Measurements from ENCODE around the gene KRT6A.

Gene KRT6A

DNA sequence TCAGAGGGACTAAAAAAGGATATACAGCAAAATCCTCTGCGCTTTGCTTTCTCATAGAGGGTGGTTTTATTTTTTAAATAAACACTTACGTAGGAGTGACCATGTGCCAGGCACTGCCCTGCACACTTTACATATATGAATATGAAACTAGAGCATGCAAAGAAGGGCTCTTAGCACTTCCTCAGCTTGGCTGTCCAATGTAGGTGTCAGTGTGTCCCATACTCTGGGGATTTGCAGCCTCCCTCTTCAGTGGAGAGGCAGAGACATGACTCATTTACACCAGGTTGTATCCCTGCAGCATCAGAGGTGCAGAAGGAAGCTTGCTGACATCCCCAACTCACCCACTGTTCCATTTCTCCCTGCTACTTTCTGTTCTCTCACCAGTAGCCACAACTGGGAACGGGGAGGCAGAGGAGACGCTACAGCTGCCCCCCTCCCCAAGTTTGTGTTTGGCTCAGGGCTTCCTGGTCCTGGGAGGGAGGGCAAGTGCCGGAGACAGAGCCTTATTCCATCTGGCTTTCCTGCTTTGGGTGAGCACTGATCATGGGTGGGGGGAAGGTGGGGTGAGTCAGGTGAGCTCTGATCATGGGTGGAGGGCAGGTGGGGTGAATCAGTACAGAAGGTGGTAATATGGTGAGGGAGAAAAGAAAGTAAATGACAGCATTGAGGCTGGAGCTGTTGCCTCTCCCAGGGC, 32.0 kb upstream of the KRT6A start:
- DNase-seq (ENCODE audit: low spot score) = no peak

DNA sequence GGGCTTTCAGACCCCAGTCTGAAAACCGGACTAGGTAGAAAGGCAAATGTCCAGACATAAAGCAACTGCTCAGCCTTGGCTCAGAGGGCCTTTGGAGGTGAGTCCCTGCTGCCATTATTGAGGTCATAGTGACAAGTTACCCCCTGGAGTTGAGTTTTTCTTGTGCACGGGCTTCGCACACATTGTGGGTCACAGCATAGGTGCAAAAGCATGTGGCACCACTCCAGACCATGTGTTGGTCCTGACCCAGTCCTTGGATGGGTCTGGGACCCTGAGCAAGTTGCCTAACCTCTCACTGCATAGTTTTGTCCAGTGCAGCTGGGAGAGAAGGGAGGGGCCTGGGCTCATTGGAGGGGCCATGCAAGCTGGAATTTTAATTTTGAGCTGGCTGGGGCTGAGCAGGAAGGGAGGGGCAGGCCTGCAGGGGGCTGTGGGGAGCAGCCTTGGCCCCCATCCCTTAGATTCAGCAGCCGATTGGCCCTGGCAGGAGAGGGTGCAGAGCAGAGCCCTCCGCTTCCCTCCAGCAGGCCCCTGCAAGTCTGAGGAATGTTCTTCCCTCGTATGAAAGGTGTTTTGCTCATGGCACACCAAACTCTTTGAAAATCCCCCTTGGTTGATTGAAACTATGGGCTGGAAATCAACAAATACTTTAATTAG, 31.3 kb upstream of the KRT6A start:
- DNase-seq (ENCODE audit: low spot score) = no peak

DNA sequence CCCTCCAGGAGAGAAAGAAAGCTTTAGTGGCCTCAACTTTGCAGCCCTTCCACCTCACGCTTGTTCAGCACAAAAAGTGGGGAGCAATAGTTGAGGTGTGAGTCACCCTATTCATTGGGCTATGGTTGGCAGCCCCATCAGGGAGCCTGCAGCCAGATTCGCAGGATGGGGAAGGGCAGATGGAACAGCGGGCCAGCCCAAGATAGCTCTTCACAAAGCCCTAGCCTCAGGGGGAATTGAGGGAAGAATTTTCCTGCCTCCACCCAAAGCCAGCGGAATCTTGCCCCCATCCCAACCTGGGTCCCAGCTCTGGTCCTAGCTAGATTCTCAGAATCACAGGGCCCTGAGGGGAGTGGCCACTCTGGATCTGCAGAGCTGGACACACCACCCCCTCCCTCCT, 30.8 kb upstream of the KRT6A start:
- DNase-seq (ENCODE audit: low spot score) = no peak

DNA sequence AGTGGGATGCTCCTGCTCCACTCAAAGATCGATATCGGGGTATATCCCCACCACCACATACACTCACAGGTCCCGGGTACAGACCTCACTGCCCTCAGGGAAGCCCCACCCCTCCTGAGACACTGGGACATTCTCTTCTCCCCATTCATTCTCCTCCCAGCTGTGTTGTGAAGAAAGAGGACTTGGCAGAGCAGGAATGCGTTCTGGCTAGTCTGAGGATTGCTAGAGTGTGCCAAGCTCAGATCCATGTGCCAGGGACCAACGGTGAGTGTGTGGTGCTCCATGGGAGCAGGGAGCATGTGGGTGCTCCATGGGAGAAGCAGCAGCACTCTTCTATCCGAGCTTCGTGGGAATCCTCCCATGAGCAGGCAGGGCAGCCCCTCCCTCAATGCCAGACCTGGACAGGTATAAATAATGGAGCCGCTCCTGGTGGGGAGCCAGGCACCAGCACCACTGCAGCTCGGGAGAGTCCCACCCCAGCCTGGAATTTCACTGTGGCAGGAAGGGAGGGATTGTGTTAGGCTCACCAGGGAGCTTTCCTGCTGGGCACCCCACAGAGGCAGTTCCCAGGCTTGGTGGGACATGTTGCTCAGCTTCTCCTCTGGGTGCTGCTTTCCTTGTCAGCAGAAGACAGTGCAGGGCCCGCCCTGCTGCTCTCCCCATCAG, 29.4 kb upstream of the KRT6A start:
- DNase-seq (ENCODE audit: low spot score) = peak; percentile 38

DNA sequence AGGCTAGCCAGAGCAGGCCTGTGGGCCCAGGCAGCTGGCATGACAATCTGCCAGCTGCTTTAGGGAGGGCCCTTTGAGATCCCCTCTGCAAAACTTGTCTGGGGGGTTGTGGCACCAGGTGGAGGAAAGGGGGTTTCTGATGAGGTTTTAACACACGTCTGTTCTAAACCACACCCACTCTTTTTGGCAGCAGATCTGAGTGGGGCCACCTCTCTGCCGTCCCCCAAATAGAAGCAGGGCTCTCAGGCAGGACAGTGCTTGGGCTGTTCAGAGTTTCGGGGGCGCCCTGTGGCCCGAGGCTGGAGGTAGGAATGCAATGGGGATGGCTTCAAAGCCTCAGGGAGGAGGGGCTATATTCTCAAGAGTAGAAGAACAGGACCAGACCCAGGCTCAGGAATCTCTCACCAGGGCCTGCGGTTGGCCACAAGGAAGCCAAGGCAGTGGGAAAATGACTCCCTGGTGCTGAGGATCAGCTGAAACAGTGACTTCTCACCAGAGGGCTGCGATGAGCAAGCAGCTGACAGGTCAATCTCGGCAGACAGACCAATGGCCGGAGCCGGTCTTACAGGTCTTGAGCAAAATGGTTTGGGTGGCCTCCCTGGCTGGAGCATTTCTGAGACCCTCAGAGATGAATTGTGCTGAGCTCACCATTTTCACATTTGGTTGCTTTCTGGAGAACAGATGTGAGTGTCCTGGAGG, 28.7 kb upstream of the KRT6A start:
- no peak for DNase-seq (ENCODE audit: low spot score)

DNA sequence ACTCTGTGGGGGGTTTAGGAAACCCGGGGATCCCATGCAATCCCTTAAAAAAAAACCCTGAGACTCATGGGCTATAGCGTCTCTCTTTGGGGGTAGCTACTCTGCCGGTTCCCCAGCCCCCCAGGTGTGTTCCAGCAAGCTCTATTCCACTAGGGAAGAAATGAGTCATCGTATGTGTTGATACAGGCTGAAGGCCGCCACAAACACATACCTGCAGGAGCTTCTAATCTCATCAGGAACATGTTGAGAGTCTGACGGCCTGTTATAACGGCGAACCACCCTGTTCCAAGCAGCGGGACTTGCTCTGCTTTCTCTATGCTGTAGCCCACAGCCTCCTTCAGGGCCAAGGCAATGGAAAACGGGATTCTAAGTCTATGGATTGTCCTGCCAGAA, 28.1 kb upstream of the KRT6A start:
- no peak for DNase-seq (ENCODE audit: low spot score)

DNA sequence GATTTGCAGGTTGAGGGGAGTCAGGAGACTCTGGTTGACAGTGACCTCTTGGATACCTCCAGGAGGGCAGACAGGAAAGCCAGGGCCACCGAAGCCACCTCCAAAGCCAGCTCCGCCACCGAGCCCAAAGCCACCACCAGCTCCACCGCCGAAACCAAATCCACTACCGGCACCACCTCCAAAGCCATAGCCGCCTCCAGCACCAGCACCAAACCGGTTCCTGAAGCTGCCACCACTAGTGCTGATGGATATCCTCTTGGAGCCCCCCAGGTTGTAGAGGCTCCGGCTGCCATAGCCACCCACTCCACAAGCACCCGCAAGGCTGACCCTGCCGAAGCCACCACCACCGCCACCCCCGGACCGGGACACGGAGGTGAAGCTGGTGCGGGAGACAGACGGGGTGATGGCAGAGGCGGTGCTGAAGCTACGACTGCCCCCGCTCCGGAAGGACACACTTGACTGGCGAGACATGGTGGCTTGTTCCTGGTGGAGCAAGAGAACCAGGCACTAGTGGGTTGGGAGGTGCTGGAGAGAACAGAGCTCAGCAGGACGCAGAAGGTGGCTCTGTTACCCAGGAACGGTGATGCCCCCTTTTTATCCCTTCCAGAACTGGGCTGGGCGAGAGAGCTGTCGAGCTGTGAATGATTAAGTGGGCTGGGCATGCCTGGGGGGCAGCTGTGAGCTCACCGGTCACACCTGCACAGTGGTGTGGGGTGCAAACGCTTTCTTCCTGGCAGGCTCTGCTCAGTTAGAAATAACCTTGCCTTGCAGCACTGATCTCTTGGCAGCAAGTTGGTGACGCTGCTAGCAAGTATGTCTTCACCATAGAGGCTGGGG, 27.0 kb upstream of the KRT6A start, which contains the start of gene KRT5:
TSS of gene KRT5 (minus strand) at position 569 of the 837 bp plus-strand sequence. CDS start at position 471, 98 bp downstream.
- no peak for DNase-seq (ENCODE audit: low spot score)

DNA sequence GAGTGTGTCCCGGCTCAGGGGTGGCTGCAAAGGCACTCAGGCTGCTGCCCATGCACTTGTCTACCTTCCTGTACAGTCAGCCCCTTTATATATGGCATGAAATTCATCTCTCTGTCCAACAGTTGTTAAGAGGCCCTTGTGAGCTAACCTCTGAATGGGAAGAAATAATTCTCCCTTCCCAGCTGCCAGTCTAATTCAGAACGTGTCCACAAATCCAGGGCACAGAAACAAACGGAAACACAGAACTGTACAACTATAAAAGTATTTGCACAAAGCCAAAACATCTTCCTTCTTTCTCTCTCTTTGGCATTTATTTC, 26.3 kb upstream of the KRT6A start:
- DNase-seq (ENCODE audit: low spot score) = no peak

DNA sequence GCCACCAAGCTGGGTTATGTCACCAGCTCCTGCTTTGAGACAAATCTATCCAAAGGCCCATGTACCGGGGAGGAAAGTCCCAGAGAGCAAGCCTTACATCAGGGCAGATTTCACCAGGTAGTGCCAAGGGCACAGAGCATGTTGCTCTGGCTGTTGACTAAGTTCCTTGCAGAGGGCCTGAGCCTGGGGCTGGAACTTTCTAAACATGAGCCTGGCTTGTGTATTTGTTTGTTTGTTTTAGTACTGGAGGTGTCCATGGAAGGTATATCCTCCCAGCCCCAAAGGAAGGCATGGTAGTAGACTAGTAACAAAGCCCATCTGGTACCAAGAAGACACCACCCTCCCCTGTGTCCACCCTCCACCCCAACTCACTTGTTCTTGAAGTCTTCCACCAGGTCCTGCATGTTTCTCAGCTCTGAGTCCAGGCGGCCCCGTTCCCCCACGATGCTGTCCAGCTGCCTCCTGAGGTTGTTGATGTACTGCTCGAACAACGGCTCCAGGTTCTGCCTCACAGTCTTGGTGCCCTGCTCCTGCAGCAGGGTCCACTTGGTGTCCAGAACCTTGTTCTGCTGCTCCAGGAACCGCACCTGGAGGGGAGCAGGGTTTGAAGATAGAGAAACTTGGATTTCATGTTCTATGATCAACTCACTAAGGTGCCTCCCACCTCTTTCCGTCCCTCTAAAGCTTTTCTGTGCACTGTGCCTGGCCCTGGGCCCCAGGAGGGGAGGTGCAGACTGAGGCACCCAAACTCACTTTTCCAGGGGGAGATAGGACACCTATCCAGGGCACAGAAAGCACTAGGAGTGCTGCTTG, 25.7 kb upstream of the KRT6A start:
- no peak for DNase-seq (ENCODE audit: low spot score)

DNA sequence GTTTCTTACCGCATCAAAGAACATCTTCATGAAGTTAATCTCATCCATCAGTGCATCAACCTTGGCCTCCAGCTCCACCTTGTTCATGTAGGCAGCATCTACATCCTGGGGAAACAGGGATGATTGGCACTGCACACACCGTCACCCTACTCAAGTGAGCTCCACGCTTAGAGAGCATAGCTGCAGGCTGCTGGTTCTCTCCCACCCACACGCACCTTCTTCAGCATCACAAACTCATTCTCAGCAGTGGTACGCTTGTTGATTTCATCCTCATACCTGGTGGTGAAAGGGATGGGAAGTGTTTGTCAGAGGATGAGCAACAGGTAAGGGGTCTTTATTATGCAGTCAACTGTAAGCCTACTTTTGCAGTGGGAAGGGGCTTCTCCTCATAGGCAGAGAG, 24.8 kb upstream of the KRT6A start:
- no peak for DNase-seq (ENCODE audit: low spot score)

DNA sequence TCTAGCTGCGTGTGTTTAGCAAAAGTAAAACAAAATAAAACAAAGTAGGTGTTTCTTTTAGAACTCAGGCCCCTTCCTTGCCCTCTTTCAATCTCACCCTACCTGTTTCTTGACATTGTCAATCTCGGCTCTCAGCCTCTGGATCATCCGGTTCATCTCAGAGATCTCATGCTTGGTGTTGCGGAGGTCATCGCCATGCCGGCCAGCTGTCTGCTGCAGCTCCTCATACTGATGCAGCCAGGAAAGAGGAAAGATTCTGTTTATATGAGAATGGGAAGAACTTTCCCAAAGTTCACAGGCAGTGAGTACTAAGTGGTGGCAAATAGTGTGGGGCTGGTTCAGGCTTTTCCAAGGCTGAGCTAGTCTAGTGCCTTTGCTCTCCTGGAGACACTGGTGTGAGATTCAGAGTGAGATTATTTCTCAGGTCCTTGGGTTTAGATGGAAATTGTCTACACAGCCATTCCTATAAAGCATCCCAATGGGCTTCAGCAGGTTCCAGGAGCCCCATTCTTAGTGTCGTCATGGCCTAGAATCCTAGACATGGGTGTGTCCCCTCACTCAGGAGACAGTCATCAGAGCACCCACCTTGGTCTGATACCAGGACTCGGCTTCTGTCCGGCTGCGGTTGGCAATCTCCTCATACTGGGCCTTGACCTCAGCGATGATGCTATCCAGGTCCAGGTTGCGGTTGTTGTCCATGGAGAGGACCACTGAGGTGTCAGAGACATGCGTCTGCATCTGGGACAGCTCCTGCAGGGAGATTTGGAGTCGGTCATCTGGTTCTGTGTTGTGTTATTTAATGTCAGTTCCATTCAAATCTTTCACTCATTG, 24.2 kb upstream of the KRT6A start:
- no peak for DNase-seq (ENCODE audit: low spot score)

DNA sequence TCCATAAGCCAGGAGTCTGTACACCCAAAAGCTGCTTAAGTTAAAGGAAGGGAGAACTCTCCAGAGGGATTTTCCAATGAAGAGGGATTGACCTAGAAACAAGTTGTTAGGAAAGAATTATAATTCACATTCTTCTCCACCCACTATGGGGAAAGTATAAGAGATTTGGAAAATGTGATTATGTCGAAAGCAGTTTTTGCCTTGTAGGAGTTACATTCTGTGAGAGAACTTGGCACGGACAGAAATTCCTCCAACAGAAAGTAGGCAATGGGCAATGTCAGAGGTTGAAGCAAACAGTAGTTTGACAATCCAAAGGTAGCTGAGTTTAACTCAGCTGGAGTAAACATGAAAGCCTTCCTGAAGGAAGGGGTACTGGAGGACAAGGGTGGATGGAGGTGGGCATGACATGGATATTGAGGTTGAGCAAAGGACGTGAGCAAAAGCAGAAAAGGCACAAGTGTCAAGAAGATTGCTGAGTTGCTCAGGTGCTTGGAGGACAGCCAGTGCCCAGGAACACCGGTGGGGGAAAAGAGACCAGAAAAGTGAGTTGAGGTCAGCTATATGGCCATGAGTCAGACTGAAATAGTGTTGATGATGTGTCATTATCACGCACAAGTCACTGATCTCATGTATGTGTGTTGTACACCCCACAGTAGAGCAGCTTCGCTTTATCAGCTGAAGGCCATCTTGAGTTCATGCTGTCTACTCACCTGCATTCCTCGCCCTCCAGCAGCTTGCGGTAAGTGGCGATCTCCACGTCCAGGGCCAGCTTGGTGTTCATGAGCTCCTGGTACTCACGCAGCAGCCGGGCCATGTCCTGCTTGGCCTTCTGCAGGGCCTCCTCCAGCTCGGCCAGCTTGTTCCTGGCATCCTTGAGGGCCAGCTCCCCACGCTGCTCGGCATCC, 23.1 kb upstream of the KRT6A start:
- no peak for DNase-seq (ENCODE audit: low spot score)

DNA sequence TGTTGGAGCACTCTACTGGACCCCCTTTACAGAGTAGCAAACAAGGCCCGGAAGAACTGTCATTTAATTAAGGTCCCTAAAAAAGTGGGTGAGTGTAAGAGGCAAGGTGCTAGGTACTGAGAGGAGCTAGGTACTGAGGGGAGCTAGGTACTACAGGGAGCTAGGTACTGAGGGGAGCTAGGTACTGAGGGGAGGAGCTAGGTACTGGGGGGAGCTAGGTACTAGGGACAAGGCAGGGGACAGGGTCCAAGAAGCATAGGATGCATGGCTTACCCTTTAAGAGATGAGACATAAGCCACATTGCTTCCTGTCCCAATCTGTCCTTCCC, 22.2 kb upstream of the KRT6A start:
- no peak for DNase-seq (ENCODE audit: low spot score)

DNA sequence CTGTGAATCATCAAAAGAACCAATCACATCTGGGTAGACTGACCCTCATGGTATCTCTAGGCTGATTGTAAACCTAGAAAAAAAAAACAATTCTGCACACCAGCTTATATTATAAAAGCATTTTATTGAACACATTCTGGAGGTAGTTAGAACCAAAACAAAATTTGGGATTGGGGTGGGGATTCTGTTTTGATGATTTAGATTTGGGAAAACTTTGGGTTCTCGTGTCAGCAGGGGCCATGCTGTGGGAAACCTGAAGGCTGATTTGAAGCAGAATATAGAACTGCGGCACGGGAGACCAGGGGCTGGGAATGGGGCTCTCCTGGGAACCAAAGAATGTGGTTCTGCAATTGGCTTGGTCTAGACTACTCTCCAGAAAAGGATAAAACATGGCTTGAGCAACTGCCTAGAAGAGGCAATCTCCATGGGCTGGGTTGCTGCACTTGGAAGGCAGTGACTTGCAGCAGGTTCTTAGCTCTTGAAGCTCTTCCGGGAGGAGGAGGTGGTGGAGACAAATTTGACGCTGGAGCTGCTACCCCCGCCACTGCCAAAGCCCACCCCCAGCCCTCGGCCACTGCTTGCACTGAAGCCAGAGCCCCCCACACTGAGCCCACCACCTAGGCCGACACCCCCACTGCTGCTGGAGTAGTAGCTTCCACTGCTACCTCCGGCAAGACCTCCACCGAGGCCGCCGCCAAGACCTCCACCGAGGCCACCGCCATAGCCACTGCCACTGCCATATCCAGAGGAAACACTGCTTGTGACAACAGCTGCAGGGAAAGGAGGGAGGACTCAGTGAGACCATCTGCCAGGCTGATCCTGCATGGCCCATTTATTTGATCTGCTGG, 21.6 kb upstream of the KRT6A start:
- no peak for DNase-seq (ENCODE audit: low spot score)

DNA sequence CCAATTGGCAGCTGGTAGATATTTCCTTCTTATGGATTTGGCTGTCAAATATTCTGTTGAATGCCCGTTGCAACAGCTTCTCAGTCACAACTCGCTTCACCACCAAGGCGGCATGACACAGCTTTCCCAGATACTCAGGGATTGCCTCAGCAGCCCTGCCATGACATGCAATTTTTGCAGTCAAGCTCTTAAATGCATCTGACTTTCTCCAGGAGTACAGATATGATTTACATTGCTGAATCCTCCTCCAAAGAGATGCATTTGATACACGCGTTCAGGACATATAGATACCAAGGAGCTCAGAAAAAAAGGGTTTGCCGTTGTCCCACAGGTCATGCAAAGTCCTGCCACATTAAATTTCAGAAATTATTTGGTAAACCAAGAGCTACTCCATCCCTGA, 20.7 kb upstream of the KRT6A start:
- DNase-seq (ENCODE audit: low spot score) = no peak

DNA sequence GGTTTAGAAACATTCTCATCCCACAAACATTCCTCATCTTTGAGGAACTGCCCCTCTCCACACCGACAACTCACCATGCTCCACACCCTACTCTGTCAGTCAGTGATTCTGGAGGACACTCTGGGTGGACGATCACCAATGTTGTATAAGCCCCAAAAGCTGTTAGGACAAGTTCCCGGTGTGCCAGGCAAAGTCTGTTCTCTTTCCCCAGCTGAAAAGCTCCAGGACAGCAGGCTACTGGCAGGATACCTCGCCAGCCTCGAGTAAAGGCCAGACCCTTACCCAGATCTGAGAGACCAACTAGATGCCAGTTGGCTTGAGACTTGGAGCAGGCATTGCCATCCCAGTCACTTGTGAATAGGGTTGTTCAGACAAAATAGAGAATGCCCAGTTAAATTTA, 15.2 kb upstream of the KRT6A start:
- no peak for DNase-seq (ENCODE audit: low spot score)

DNA sequence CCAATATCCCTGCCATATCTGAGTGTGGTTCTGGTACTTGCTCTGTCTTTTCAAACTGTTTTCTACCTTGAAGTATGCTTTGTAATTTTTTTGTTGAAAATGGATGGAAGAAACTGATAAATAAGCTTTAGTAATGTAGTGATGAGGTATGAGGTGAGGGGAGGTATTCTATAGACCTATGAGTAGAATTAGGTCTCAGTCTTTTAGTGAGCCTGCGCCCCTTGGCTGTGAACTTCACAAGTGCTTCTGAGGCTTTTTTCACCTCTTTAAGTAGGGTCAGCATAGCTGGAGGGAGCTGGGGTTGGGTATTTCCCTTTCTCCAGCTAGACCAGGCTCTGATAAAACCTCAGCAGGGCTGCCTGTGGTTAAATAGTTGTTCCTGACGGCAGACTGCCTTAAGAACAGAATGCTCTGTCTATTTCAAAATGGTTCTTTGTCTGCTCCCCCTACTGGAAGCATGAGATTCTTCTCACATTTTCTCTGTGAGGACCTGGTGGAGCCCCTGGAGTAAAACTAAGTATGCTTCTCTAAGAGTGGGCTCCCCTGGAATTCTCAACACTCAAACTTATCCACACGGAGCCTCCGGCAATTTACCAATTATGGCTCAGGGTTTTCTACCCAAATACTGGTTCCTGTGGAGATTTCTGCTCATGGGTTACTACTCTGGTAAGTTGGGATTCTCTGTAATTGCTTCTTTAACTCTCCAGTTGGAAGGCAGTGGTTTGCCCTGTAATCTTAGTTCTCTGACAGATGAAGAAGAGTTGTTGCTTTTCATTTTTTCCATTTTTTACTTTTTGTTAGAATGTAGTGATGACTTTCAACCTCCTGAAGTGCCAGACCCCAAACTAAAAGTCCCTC, 14.0 kb upstream of the KRT6A start:
- no peak for DNase-seq (ENCODE audit: low spot score)
